Measurements from ENCODE around the gene SARDH. TPM values are rescaled to one million over a fixed set of nuclear protein-coding genes. Genes with fewer than 3 reads are reported as not detected.

The SARDH gene
- polyA plus RNA-seq, 3 donors, result not detected

- intact Hi-C loops (cut with micrococcal nuclease), result no loop called here
- no peaks in the 10 kb centered on the region for H3K27me3 ChIP-seq (ENCODE audit: control insufficient read depth in 2 of 2, insufficient read depth in 2 of 2, low read length in 2 of 2)
These were observed 93.0 kb downstream of the SARDH start for GRCh38 chr9:133645021-133645765.

More at GRCh38 chr9:133645021-133645765, 93.0 kb downstream of the SARDH start:
- Histone ChIP-seq H2AFZ (ENCODE audit: insufficient read depth, low read depth, low read length, poor library complexity, severe bottlenecking) (no peak overlapping the region), H3K4me3 (replicated peaks in 1 of 3; ENCODE audit: low read depth in 2 of 3, low read length in 3 of 3) (no peak overlapping the region), H3K79me2 (ENCODE audit: insufficient read depth, low read length) (no peaks in the 10 kb centered on the region), H3K4me1 (ENCODE audit: control insufficient read depth in 1 of 2, insufficient read depth in 2 of 2, low read length in 2 of 2) (no peaks in the 10 kb centered on the region), H3K36me3 (replicated peaks in 1 of 2; ENCODE audit: control insufficient read depth in 1 of 2, insufficient read depth in 2 of 2, low read length in 2 of 2) (no peaks in the 10 kb centered on the region), H3K27ac (ENCODE audit: low read depth in 1 of 2, low read length in 2 of 2) (no peak overlapping the region), H3K9ac (ENCODE audit: insufficient read depth, low read length, poor library complexity, severe bottlenecking) (no peak overlapping the region), H3K9me3 (replicated peaks in 1 of 2; ENCODE audit: control insufficient read depth in 1 of 2, insufficient read depth in 1 of 2, low read length in 2 of 2) (no peaks in the 10 kb centered on the region), H3K4me2 (replicated peaks; ENCODE audit: extremely low read depth, low read length, poor library complexity, severe bottlenecking) (no peak overlapping the region), H4K20me1 (ENCODE audit: insufficient read depth, low read length) (no peaks in the 10 kb centered on the region)
- no peaks in the 10 kb centered on the region for H3K4me1 Mint-ChIP-seq
- DNase-seq, result no peak
- H3K36me3 Mint-ChIP-seq, result no peaks in the 10 kb centered on the region
- H3K9me3 Mint-ChIP-seq, result no peaks in the 10 kb centered on the region
- TF ChIP-seq CTCF (IDR thresholded peaks at IDR 0.05), result no peak
- H3K4me3 Mint-ChIP-seq, result no peak overlapping the region
- 38% methylated on average over 7 of the region's 10 CpGs for WGBS (ENCODE audit: insufficient coverage)
- no peak overlapping the region for H3K27ac Mint-ChIP-seq
- peaks cover 5 to 11% (median 6%) of the 10 kb centered on the region in 3 donors for H3K27me3 Mint-ChIP-seq (ENCODE audit: low read depth in 3 of 3)
